Neural crest cell (in vitro differentiated cells): ENCODE measurements around the gene GNAZ. TPM values are rescaled to one million over a fixed set of nuclear protein-coding genes. Genes with fewer than 3 reads are reported as not detected.

ENCODE experiments used
- DNase-seq: peaks from one replicate; pipeline ENCODE4 v3.0.0; 2021; ENCODE audit warnings: low read depth, mixed read lengths, low spot score
- H3K27ac Mint-ChIP-seq: one replicate; pipeline ENCODE4 v1.8.0; 2021; ENCODE audit warnings: mild to moderate bottlenecking, mixed read lengths; ENCODE audit not compliant: unreplicated experiment
- H3K27me3 Mint-ChIP-seq: 2 replicates; pipeline ENCODE4 v1.8.0; 2021; ENCODE audit warnings: low read depth, mild to moderate bottlenecking, mixed read lengths
- H3K36me3 Mint-ChIP-seq: 2 replicates; pipeline ENCODE4 v1.8.0; 2021; ENCODE audit warnings: low read depth, mild to moderate bottlenecking, mixed read lengths
- H3K4me1 Mint-ChIP-seq: 2 replicates; pipeline ENCODE4 v1.8.0; 2021; ENCODE audit warnings: mixed read lengths
- H3K4me3 Mint-ChIP-seq: one replicate; pipeline ENCODE4 v1.8.0; 2021; ENCODE audit warnings: mild to moderate bottlenecking, mixed read lengths
- H3K9me3 Mint-ChIP-seq: 2 replicates; pipeline ENCODE4 v1.8.0; 2021; ENCODE audit warnings: mixed read lengths
- total RNA-seq: library from RNA; stranded (reverse); gene quantifications from 2 replicates; pipeline ENCODE4 v1.2.1, GENCODE V29; 2021
- TF ChIP-seq, protein P1 (sequence below): fragments of 200-600 bp; sonication (generic); conservative IDR thresholded peaks from 2 replicates; pipeline ENCODE4 v1.5.0; 2021; ENCODE audit warnings: antibody characterized with exemption, mild to moderate bottlenecking

GNAZ gene
- total RNA-seq, 1 donor from 2014 or later, result 25.2 TPM

DNA sequence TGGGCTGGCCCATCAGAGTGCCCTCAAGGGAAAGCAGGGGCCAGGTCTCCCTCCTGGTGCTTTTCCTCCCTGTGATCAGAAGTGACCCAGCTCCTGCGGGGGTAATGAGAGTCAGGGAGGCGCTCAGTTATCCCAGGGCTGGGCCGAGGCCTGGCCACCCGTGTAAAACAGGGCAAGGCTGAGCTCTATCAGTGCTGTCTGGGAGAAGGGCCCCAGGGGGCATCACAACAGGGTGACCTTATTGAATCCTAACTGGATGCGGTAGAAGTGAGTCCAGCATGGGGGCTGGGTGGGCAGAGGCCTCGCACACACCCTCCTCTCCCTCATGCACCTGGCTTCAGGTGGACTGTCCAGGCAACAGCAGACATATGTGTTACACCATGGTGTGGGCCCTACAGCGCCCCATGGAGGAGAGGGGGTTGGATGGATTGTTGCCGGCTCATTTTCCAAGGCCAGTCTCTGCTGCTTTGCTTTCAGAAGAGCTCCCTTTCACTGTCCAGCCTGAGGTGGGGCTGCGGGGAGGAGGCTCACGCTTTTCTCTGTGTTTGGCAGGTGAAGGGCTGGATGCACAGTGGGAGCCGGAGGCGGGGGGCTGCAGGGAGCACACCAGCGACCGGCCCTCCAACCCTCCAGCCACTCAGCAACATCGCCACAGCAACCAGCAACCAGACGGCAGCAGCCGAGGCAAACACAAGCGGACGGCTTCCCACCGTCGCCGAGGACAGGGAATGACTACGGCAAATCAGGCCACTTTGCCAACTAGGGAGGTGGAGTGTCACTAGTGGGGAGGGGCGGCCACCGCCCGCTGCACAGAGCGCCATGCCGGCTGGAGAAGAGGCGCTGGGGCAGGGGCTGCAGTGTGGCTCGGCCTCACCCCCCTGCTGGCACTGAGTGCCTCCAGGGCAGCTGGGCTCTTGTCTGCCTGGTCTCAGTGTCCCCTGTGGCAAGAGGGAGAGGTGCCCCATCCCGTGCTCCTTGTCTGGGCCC, 24.7 kb downstream of the GNAZ start:
- Mint-ChIP-seq H3K27ac (peak overlapping the region; percentile 43), H3K4me3 (no peak overlapping the region), H3K36me3 (no peaks in the 10 kb centered on the region), H3K9me3 (no peaks in the 10 kb centered on the region), H3K27me3 (no peaks in the 10 kb centered on the region), H3K4me1 (peaks cover 6% of the 10 kb centered on the region)
- TF ChIP-seq, protein P1, sequence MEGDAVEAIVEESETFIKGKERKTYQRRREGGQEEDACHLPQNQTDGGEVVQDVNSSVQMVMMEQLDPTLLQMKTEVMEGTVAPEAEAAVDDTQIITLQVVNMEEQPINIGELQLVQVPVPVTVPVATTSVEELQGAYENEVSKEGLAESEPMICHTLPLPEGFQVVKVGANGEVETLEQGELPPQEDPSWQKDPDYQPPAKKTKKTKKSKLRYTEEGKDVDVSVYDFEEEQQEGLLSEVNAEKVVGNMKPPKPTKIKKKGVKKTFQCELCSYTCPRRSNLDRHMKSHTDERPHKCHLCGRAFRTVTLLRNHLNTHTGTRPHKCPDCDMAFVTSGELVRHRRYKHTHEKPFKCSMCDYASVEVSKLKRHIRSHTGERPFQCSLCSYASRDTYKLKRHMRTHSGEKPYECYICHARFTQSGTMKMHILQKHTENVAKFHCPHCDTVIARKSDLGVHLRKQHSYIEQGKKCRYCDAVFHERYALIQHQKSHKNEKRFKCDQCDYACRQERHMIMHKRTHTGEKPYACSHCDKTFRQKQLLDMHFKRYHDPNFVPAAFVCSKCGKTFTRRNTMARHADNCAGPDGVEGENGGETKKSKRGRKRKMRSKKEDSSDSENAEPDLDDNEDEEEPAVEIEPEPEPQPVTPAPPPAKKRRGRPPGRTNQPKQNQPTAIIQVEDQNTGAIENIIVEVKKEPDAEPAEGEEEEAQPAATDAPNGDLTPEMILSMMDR, result no peak
- DNase-seq, result no peak

DNA sequence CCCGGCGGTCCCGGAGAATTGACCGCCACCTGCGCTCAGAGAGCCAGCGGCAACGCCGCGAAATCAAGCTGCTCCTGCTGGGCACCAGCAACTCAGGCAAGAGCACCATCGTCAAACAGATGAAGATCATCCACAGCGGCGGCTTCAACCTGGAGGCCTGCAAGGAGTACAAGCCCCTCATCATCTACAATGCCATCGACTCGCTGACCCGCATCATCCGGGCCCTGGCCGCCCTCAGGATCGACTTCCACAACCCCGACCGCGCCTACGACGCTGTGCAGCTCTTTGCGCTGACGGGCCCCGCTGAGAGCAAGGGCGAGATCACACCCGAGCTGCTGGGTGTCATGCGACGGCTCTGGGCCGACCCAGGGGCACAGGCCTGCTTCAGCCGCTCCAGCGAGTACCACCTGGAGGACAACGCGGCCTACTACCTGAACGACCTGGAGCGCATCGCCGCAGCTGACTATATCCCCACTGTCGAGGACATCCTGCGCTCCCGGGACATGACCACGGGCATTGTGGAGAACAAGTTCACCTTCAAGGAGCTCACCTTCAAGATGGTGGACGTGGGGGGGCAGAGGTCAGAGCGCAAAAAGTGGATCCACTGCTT, 25.5 kb downstream of the GNAZ start:
- Mint-ChIP-seq H3K27ac (no peak overlapping the region), H3K36me3 (no peaks in the 10 kb centered on the region), H3K27me3 (no peaks in the 10 kb centered on the region), H3K4me3 (no peak overlapping the region), H3K9me3 (no peaks in the 10 kb centered on the region), H3K4me1 (peaks cover 6% of the 10 kb centered on the region)
- TF ChIP-seq, protein P1, result no peak
- DNase-seq, result no peak

DNA sequence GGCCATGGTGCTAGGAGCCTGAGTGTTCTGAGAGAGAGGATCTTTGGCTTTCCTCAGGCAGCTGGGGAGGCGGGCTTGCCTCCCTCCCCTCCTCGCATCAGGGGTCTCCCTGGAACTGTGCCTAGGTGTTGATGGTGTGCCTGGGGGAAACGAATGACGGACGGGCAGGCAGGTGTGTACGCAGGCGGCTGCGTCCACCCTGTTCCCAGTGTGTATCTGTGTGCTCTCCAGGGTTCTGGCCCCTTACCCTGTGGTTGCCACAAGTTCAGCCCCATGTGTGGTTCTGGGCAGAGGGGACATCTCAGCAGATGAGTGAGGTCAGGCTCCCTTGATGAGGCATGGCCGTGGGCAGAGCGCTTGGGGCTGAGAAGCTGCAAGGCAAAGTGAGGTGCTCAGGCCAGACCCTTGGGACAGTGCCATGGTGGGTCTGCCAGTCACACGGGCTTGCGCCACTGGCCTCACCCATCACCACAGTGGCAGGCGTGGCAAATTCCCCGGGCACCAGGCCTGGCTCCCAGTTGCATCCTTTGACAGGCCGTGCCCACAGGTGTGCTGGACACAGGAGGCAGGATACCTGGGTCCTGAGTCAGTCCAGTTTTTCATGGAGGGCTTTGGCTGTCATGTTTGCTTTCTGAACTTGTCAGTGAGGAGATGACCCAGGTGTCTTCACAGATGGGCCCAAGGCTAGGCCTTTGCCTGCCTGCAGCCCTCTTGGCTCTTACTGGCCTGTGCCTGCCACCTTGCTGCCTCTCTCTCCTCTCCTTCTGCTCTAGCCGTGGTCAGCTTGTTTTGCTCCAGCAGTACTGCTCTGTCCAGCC, 27.3 kb downstream of the GNAZ start:
- TF ChIP-seq, protein P1, result no peak
- Mint-ChIP-seq H3K9me3 (no peaks in the 10 kb centered on the region), H3K27me3 (no peaks in the 10 kb centered on the region), H3K4me1 (peaks cover 6% of the 10 kb centered on the region), H3K4me3 (no peak overlapping the region), H3K36me3 (no peaks in the 10 kb centered on the region), H3K27ac (peak overlapping the region; percentile 57)
- DNase-seq, result no peak

DNA sequence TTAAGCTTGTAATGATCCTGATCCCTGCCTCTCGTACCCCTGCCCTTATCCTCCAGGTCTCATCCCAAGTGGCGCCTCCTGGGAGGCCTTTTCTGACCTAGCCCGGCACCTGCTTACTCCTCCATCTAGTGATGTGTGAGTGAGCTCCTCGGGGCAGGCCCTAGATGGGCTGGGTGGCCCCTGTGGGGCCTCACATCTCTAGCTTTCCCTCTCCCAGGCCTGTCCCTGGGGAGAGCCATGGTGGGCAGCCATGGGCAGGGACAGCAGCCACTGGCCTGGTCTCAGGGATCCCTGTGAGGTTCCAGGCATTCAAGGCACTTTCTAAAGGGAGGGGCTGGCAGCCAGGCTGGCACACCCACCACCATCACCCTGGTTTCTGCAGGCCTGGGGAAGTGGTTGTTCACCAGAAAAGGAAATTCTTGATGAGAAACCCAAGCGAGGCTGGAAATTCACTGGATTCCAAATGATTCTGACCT, 27.9 kb downstream of the GNAZ start:
- Mint-ChIP-seq H3K4me3 (no peak overlapping the region), H3K4me1 (peaks cover 4% of the 10 kb centered on the region), H3K9me3 (no peaks in the 10 kb centered on the region), H3K36me3 (no peaks in the 10 kb centered on the region), H3K27ac (no peak overlapping the region), H3K27me3 (no peaks in the 10 kb centered on the region)
- DNase-seq, result no peak
- TF ChIP-seq, protein P1, result no peak
